Activated CD4-positive, alpha-beta T cell treated with anti-CD3 and anti-CD28 coated beads, Interleukin-2, amount 50 U/mL, for 16 hours (primary cell): ENCODE results near the gene WASHC3.
A peak's percentile ranks its signal among the peaks of the same experiment; 100 is the strongest.
"Not testable (repeated sequence)": the region's sequence is repeated elsewhere in the genome, so short reads cannot be mapped to it uniquely, and the experiment has no call there.

Experiments
- DNase-seq: peaks from one replicate; pipeline ENCODE4 v3.0.0-alpha.2; 2020

WASHC3 gene

DNA sequence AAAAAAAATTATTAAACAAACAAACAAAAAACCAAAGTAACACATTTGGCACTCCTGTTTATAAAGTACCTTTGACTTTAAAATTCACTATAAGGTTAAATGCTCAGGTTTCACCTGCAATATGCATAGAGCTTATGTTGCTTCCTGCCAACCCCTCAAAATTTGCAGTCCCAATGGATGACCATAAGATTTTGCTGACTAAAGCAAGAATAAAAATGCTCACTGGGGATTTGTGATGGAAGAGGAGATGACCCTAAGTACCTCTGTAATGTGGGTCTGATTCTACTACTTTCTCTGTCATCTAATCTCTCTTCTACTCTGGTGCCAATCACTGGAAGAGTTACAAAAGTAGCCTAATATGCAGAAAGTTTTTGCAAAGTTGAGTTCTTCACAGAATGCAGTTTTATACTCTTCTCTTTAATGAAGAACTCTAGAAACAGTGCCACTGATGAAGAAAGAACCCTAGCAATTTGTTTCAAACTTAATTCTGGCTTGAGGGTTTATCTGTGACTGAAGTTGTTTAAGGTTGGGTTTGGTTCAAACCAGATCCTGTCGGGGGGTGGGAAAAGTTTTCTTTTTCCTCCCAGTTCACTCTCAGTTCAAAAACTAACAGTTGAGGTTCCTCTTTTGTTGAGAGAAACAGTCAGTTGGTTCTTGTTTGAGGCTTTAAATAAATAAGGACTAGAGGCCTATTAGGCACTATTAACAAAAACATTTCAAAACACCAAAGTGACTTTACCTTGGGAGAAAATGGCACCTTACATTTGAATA lies 10.9 kb downstream of the WASHC3 start:
- no peak for DNase-seq

GRCh38 chr12:102043928-102044327 lies 17.9 kb downstream of the WASHC3 start:
- DNase-seq: peak; percentile 46

GRCh38 chr12:102033991-102034745 lies 27.6 kb downstream of the WASHC3 start:
- DNase-seq: no peak

DNA sequence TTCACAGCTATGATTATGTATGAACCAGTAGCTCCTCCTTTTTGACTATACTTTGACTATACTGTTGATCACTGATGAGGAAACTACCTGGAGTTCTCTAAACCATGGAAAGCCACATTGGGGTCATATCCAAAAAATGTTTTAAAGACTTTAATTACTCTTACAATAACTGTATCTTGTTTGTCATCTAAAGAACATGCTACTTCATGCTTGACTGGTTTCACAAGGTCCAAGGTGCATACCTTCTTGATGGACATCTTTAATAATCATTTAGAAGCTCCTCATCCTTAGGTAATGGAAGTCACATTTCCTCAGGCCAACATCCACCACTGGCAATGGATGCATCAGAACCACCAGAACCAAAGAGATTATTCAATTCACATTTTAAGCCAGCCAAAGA lies 29.9 kb downstream of the WASHC3 start:
- no peak for DNase-seq

- DNase-seq: no peak
These were observed 32.6 kb downstream of the WASHC3 start for GRCh38 chr12:102029141-102029540.

DNA sequence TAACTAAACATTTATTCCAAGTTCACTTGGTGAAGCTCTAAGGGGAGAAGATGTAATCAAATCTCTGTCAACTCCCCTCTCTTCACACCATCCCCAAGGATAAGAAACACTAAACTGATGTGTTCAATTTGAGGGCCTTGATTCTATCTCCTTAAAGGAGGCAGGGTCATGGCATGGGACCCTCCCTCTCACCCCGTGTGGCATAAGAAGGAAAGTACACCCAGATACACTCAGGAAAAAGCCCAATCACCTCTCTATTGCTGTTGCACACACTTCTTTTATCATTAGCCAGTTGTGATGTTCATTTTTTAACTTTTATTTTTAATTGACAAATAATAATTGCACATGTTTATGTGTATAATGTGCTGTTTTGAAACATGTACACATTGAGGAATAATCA lies 35.1 kb downstream of the WASHC3 start:
- DNase-seq: no peak

DNA sequence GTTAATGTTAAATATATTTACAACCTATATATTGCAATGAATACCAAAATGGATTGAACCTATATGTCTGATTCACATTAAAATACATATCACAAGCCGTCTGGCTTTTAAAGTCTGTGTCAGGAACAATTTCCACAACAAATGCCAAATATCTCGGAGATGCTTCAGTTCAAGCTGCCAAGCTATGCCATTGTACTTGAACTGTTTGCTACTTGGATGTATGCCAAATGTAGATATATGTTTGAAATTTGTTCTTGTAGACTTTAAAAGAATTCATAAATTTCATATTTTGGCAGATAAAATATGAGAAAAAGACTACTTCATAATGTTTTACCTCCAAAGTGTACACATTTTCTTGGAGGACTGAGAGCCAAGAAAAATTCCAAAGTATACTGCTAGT lies 37.0 kb downstream of the WASHC3 start:
- DNase-seq: no peak

- DNase-seq: no peak
These were observed 38.4 kb downstream of the WASHC3 start for GRCh38 chr12:102023343-102023930.

- DNase-seq: no peak
These were observed 39.5 kb downstream of the WASHC3 start for GRCh38 chr12:102022286-102022685.

- no peak for DNase-seq
These were observed 40.1 kb downstream of the WASHC3 start for GRCh38 chr12:102021540-102022246.

DNA sequence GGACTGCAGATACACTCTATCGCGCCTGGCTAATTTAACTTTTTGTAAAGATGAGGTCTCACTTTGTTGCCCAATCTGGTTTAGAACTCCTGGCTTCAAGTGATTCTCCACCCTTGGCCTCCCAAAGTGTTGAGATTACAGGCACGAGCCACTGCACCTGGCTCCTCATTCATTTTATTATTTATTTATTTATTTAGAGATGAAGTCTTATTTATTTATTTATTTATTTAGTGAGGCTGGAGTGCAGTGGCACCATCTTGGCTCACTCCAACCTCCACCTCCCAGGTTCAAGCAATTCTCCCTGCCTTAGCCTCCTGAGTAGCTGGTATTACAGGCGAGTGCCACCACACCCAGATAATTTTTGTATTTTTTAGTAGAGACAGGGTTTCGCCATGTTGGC lies 43.2 kb downstream of the WASHC3 start:
- not testable (repeated sequence) for DNase-seq

- peak; percentile 61 for DNase-seq
These were observed 45.3 kb downstream of the WASHC3 start for GRCh38 chr12:102016472-102016871.

DNA sequence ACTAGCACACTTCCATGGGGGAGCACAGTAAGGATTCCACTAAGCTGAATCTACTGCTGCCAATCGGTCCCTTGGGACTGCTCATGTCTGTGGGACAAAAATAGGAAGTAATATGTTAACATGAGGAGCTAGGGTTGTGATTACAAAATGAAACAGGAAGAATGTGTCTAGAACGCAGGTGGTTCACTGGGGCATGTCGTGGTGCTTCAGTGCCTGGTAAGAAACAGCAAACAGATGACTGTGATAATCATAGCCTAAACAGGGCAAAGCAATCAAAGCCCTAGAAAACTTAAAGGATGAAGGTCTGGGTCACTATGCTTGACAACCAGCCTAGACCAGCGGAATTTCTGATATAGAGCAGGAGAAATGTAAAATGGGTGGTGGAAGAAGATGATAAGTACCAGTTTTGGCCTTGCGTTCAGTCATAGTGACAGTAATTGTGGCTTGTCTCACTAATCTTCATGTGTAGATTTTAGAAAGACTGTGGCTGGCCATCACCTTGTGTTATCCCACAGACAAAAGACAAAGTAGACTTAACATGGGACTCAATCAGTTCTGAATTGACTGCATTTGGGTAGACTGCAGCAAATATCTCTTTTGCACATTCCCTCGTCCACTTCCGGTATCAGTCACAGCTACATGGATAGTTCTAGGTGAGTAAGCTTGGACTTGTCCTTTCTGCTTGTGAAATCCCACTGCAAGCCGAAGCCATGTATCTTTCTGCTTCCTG lies 51.4 kb downstream of the WASHC3 start:
- DNase-seq: no peak

DNA sequence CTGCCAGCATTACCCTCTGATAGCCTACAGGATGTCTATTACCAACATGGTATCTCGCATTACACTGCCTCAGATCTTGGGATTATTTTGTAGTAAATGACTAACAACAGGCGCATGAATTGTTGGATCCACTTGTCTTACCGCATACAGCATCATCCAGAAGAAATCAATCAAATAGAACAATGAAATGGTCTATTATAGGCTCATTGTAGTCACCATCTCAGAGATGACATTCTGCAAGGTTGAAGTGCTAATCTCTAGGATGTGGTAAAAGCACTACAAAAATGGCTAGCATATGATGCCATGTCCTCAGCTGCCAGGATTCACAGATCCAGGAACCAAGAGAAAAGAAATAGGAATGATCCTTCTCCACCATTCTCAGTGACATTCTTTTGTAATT lies 52.0 kb downstream of the WASHC3 start:
- no peak for DNase-seq

DNA sequence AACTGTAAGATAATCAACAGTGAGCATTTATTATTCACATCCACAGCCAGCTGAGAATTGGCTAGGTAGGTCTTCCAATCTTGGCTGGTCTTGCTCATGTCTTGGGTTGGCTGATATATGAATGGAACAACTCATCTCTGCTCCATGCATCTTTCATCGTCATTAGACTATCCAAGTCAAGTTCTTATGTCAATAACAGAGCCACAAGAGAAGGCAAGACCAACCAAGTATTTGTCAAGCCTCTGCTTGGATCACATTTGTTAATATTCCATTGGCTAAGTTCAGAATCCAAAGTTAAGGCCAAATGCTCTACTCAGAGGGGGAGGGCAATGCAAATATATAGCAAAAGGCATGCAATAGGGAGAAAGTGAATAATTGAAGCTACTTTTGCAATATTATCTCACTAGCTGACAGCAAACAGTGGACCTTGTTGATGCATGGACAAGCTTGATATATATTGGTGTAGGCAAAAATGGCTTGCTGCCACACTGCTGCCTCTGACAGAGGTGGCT lies 53.1 kb downstream of the WASHC3 start:
- no peak for DNase-seq

DNA sequence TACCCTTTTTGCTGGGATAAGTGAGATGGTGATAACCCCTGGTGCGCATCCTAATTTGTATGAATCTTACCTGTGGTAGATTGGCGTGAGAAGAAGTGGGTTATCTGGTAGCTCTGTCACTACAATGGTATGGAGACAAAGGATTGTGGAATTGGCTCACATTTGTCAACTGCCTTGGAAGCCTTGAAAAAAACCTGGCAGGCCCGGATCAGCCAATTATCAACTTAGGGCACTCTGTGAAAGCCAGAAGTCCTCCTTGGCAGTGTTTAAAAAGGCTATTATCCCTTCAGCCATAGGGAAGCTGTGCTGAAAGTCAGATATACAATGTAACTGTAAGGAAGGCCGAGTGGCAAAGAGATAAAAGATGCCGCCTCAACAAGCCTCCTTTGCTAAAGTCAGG lies 56.5 kb downstream of the WASHC3 start:
- no peak for DNase-seq

GRCh38 chr12:101997102-101997501 lies 64.7 kb downstream of the WASHC3 start:
- no peak for DNase-seq

DNA sequence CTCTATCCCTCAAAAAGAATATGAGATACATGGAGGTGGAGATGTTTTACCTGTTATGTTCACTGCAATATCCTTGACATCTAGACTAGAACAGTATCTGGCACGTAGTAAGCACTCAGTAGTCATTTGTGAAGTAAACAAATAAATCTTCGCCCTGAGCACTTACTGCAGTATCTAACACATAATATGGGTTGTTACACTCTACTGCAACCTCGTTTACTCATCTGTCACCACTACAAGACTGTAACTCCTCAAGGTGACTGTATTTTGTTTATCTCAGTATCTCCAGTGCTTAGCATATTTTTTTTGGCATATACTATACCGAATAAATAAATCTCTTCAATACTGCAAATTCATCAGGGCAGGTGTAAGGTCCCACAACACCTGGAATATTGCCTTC lies 66.1 kb downstream of the WASHC3 start:
- DNase-seq: no peak

- no peak for DNase-seq
These were observed 69.7 kb downstream of the WASHC3 start for GRCh38 chr12:101992091-101992490.

- no peak for DNase-seq
These were observed 79.5 kb downstream of the WASHC3 start for GRCh38 chr12:101982307-101982706.

GRCh38 chr12:101981868-101982267 lies 79.9 kb downstream of the WASHC3 start:
- no peak for DNase-seq

GRCh38 chr12:101968770-101969169 lies 93.0 kb downstream of the WASHC3 start:
- DNase-seq: peak; percentile 53
